ENCODE measurements around the gene LRRC47.

LRRC47 gene

DNA sequence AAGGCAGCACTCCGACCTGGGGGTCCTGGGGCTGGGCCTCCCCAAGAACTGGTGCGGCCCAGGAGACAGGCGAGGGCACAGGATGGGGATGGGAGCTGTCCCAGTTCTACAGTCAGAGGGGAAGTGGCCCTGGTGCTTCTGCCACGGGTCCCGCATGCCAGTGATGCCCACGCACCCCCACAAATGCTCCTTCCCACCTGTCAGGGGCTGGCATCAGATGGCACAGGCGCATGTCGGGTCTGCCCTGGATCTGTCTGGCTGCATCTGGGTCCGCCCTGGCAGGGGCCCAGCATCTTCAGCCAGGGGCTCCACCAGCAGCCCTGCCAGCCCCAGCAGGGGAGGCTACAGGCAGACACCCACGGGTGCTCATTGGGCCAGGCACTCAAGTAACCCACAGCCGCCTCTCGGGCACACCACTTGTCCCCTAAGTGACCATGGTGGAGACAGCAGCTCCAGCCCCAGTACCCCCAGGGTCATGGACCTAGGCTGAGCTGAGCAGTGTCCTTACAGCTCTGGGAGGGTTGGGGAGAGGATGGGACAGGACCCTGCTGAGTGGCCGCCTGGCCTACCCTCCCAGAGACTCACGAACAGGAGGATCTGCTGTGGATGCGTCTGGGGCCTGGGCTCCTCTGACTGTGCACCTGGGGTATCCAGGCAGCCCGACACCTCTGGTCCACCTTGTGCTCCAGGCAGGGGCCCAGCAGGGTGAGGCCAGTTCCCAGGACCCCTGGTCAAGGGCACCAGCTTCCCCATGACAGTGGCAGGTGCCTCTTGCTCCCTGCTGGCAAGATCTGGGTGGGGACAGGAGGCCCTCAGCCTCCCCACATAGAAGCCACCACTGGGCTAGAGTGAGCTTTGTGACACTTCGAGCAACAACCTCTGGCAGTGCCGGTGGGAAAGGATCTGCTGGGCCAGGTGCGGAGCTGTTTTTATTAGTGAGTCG, 18.4 kb downstream of the LRRC47 start:
- H3K27ac ChIP-seq: no peak overlapping the region
- no peak for TF ChIP-seq ZFX (IDR thresholded peaks at IDR 0.05; ENCODE audit: borderline replicate concordance)
- no peak for TF ChIP-seq CTCF (IDR thresholded peaks at IDR 0.05)

DNA sequence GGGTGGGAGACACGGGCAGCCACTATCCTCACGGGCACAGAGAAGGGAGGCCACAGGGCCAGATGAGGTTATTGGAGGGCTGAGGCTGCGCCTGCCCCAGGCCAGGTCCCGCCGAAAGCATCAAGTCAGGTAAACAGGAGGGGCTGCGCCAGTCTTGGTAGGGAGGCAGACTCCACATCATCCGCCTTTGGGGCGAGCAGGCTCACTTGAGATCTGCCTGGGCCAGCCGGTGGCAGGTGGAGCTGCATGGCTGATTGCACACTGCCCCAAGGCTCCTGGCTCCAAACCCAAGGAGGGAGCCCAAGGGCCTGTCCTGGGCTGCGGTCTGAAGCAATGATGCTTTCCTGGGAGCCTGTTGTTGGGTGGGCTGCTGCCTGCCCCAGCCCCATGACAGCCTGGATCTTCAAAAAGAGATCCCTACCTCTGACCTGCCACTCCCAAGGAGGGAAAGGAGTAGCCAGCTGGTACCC, 19.2 kb downstream of the LRRC47 start:
- no peak overlapping the region for H3K27ac ChIP-seq
- no peak for TF ChIP-seq ZFX (IDR thresholded peaks at IDR 0.05; ENCODE audit: borderline replicate concordance)
- TF ChIP-seq CTCF (IDR thresholded peaks at IDR 0.05): no peak

DNA sequence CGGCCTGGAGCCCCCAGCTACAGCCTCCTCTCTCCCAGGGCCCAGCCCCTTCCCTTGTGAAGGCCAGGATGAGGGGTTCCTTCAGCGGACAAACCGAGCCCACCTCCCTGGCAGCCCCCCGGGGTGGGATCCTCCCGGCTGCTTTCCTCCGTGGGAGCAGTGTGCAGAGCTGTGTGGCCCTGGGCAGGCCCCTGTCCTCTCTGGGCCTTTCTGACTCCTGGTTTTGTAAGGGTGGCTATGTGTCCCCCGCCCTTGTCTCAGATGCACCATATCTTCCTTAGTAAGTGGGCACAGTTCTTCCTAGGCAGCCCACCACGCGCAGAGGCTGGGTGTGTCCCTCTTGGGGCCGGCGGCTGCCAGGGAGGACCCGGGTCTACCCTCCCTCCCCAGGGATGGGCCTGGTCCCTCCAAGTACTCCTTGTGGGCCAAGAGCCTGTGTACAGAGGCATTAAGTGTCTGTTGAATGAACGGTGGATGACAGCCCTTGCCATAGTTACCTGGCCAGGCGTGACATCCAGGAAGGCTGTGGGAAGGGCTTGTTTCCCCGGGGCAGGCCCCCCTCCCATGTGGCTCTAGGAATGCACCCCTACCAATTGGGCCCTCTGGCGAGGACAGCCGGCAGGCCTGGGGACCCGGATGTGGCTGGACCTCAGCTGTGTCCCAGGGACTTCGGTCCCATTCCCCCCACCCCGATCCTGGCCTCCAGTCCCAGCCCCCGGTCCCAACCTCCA, 19.9 kb downstream of the LRRC47 start:
- no peak overlapping the region for H3K27ac ChIP-seq
- TF ChIP-seq ZFX (IDR thresholded peaks at IDR 0.05; ENCODE audit: borderline replicate concordance): no peak
- peak; percentile 31 for TF ChIP-seq CTCF (IDR thresholded peaks at IDR 0.05)

- no peak overlapping the region for H3K27ac ChIP-seq
- peak; percentile 79 for TF ChIP-seq CTCF (IDR thresholded peaks at IDR 0.05)
- TF ChIP-seq ZFX (IDR thresholded peaks at IDR 0.05; ENCODE audit: borderline replicate concordance): no peak
Observed at GRCh38 chr1:3775490-3776230, 20.6 kb downstream of the LRRC47 start.

- no peak overlapping the region for H3K27ac ChIP-seq
- TF ChIP-seq CTCF (IDR thresholded peaks at IDR 0.05) (no peak), ZFX (IDR thresholded peaks at IDR 0.05; ENCODE audit: borderline replicate concordance) (no peak)
Observed at GRCh38 chr1:3774946-3775489, 21.3 kb downstream of the LRRC47 start.

DNA sequence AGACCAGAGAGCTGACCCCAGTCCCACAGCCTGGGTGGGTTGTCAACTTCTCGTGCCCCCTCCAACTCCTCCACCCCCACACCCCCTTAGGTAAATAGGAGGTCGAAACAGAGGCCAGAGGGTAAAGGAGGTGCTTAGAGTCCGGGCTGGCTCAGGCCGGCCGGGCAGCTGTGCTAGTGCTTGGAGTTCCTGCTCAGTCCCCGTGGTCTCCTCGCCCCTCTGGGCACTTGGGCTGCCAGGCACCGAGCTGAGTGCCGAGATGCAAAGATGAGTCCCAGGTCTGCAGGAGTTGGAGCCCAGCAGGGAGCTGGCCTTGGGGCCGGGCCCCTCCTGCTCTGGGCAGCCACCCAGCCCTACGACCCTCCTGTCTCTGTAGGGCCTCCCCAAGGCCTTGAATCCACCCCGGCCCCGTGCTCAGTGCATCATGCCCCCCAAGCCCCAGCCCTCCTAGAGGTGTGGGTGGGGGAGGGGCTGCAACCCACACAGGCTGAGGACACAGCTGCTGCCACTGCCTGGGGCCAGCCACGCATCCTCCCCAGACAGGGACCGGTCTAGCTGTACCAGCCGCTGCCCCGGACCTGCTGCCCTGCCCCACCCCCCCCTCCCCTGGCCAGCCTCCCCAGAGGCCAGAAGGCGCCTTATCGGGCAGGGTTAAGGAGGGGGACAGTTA, 21.9 kb downstream of the LRRC47 start:
- TF ChIP-seq CTCF (IDR thresholded peaks at IDR 0.05) (no peak), ZFX (IDR thresholded peaks at IDR 0.05; ENCODE audit: borderline replicate concordance) (no peak)
- H3K27ac ChIP-seq: no peak overlapping the region

All from 22Rv1 (cell line).